ENCODE results near the gene ADAMTSL2. TPM values are rescaled to one million over a fixed set of nuclear protein-coding genes. Genes with fewer than 3 reads are reported as not detected.

The ADAMTSL2 gene
- total RNA-seq, 2 donors from 2014 or later: 0.24 to 0.74 TPM

GRCh38 chr9:133621725-133622267 lies 87.3 kb downstream of the ADAMTSL2 start:
- no peaks in the 10 kb centered on the region for H3K4me1 ChIP-seq
- TF ChIP-seq CTCF (IDR thresholded peaks at IDR 0.05): no peak
- no peaks in the 10 kb centered on the region for H3K9me3 ChIP-seq
- H3K27ac ChIP-seq: no peak overlapping the region
- no peak for DNase-seq
- no peaks in the 10 kb centered on the region for H3K36me3 ChIP-seq
- intact Hi-C loops (cut with DNase I): no loop called here
- no peak overlapping the region for H3K4me3 ChIP-seq
- no peak overlapping the region for H3K9ac ChIP-seq (ENCODE audit: low read depth in 2 of 2, low read length in 2 of 2)
- H3K27me3 ChIP-seq: no peaks in the 10 kb centered on the region

GRCh38 chr9:133622555-133622954 lies 88.1 kb downstream of the ADAMTSL2 start:
- H3K4me3 ChIP-seq: no peak overlapping the region
- no peak overlapping the region for H3K9ac ChIP-seq (ENCODE audit: low read depth in 2 of 2, low read length in 2 of 2)
- no peak overlapping the region for H3K27ac ChIP-seq
- no peak for DNase-seq
- H3K36me3 ChIP-seq: no peaks in the 10 kb centered on the region
- no peaks in the 10 kb centered on the region for H3K27me3 ChIP-seq
- TF ChIP-seq CTCF (IDR thresholded peaks at IDR 0.05): no peak
- no peaks in the 10 kb centered on the region for H3K9me3 ChIP-seq
- H3K4me1 ChIP-seq: no peaks in the 10 kb centered on the region
- intact Hi-C loops (cut with DNase I): no loop called here

Other genes starting within 250 kb of the ADAMTSL2 start
- gene SURF6, start 198.5 kb upstream of the ADAMTSL2 start, total RNA-seq: 10 to 100 TPM; 16.0 to 41.2 TPM
- gene MED22, start 186.6 kb upstream of the ADAMTSL2 start, total RNA-seq: 10 to 100 TPM; 16.5 to 21.3 TPM
- gene RPL7A, start 186.5 kb upstream of the ADAMTSL2 start, total RNA-seq: 1,000 to 10,000 TPM; 1,628 to 2,136 TPM
- gene SURF1, start 178.2 kb upstream of the ADAMTSL2 start, total RNA-seq: 10 to 100 TPM; 63.3 to 66.7 TPM
- gene SURF2, start 178.2 kb upstream of the ADAMTSL2 start, total RNA-seq: 10 to 100 TPM in 1 of 2 donors, 1 to 10 TPM in 1; 9.4 to 18.7 TPM
- 100 to 1,000 TPM; 176 to 267 TPM for gene SURF4, start 158.6 kb upstream of the ADAMTSL2 start, total RNA-seq
- gene STKLD1, start 158.3 kb upstream of the ADAMTSL2 start, total RNA-seq: under 1 TPM in 1 of 2 donors, not detected in 1; 0.45 TPM
- gene REXO4, start 116.7 kb upstream of the ADAMTSL2 start, total RNA-seq: 10 to 100 TPM; 17.3 to 38.6 TPM
- 1 to 10 TPM; 4.2 TPM for gene ADAMTS13, start 112.3 kb upstream of the ADAMTSL2 start, total RNA-seq
- gene CACFD1, start 74.7 kb upstream of the ADAMTSL2 start, total RNA-seq: 10 to 100 TPM; 56.8 to 60.7 TPM
- gene SLC2A6, start 55.6 kb upstream of the ADAMTSL2 start, total RNA-seq: 1 to 10 TPM; 2.4 to 2.8 TPM
- gene MYMK, start 9.7 kb upstream of the ADAMTSL2 start, total RNA-seq: not detected
- gene FAM163B, start 74.7 kb downstream of the ADAMTSL2 start, total RNA-seq: 1 to 10 TPM in 1 of 2 donors, not detected in 1; 1.2 TPM
- gene DBH, start 101.7 kb downstream of the ADAMTSL2 start, total RNA-seq: not detected
- gene SARDH, start 203.6 kb downstream of the ADAMTSL2 start, total RNA-seq: 1 to 10 TPM in 1 of 2 donors, under 1 TPM in 1; 0.66 to 1.3 TPM